Measurements from ENCODE around the gene SAMD4A. TPM values are rescaled to one million over a fixed set of nuclear protein-coding genes. Genes with fewer than 3 reads are reported as not detected.

SAMD4A gene, protein sequence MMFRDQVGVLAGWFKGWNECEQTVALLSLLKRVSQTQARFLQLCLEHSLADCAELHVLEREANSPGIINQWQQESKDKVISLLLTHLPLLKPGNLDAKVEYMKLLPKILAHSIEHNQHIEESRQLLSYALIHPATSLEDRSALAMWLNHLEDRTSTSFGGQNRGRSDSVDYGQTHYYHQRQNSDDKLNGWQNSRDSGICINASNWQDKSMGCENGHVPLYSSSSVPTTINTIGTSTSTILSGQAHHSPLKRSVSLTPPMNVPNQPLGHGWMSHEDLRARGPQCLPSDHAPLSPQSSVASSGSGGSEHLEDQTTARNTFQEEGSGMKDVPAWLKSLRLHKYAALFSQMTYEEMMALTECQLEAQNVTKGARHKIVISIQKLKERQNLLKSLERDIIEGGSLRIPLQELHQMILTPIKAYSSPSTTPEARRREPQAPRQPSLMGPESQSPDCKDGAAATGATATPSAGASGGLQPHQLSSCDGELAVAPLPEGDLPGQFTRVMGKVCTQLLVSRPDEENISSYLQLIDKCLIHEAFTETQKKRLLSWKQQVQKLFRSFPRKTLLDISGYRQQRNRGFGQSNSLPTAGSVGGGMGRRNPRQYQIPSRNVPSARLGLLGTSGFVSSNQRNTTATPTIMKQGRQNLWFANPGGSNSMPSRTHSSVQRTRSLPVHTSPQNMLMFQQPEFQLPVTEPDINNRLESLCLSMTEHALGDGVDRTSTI
- total RNA-seq, result 10 to 100 TPM; 39.8 to 53.3 (median 48.0) TPM

DNA sequence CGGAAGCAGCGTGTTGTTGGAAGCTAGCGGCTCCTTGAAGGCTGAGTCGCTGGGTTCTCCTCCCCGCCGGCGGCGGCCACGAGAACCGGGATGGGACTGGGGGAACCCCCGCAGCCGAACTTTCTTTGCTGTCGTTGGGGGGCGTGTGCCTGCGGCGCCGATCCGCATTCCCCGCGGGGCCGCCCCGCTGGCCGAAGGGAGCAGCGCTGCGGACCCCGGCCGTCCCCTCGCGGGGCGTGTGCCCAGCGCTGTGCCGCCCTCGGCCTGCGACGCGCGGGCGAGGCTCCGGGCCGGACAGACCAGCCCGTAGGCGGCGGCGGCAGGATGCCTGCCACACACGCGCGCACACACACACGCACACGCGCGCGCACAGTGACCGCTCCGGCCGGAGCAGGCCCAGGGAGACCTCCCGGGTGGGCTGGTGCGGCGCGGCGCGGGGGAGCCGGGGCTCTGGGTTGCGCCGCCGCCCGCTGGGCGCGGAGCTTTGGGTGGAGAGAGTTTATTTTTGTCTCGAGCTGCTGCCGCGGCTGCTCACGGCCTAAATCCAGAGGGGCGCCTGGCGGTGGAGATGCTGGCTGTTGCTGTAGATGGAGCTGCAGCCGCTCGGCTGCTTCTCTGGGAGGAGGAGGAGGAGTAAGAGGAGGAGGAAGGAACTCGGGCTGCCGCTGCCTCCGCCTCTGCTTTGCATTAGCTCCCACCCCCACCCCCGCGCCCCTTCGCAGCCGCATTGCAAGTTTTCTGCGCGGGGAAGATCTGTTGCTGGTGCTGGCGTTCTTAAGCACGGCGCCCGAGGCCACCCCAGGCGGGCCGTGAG is at the start of gene SAMD4A:
TSS of gene SAMD4A (plus strand) at position 719 of the 814 bp plus-strand sequence. CDS start 789 bp downstream, outside the sequence.
- Histone ChIP-seq H3K9me3 (no peaks in the 10 kb centered on the region), H3K27me3 (no peaks in the 10 kb centered on the region), H3K27ac (peak within 1 kb of the TSS; percentile 98 to 100 (median 100)), H3K4me1 (peaks cover 0 to 46% (median 10%) of the 10 kb centered on the region in 4 donors), H3K36me3 (peaks cover 0 to under 1% (median 0%) of the 10 kb centered on the region in 3 donors), H3K4me3 (peak within 1 kb of the TSS; percentile 60 to 92 (median 87))
- peak; percentile 63 to 71 for DNase-seq (ENCODE audit: low spot score in 2 of 2)
- TF ChIP-seq POLR2A (IDR thresholded peaks at IDR 0.05) (peak; percentile 33 to 59), EP300 (IDR thresholded peaks at IDR 0.05) (peak in 1 of 2 donors; percentile 67)
- TF ChIP-seq, protein P1, sequence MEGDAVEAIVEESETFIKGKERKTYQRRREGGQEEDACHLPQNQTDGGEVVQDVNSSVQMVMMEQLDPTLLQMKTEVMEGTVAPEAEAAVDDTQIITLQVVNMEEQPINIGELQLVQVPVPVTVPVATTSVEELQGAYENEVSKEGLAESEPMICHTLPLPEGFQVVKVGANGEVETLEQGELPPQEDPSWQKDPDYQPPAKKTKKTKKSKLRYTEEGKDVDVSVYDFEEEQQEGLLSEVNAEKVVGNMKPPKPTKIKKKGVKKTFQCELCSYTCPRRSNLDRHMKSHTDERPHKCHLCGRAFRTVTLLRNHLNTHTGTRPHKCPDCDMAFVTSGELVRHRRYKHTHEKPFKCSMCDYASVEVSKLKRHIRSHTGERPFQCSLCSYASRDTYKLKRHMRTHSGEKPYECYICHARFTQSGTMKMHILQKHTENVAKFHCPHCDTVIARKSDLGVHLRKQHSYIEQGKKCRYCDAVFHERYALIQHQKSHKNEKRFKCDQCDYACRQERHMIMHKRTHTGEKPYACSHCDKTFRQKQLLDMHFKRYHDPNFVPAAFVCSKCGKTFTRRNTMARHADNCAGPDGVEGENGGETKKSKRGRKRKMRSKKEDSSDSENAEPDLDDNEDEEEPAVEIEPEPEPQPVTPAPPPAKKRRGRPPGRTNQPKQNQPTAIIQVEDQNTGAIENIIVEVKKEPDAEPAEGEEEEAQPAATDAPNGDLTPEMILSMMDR (IDR thresholded peaks at IDR 0.05), result peak; percentile 12 to 77 (median 25)
- WGBS, 2 donors, result 1% methylated on average over 23 to 60 of the region's 91 CpGs

GRCh38 chr14:54524410-54524809 is 42.5 kb upstream of the SAMD4A start:
- Histone ChIP-seq H3K4me3 (no peak overlapping the region), H3K36me3 (peaks cover 0 to 42% (median 0%) of the 10 kb centered on the region in 3 donors), H3K27me3 (no peaks in the 10 kb centered on the region), H3K9me3 (no peaks in the 10 kb centered on the region), H3K4me1 (no peaks in the 10 kb centered on the region), H3K27ac (no peak overlapping the region)
- 87 to 91% methylated on average over 4 of the region's 4 CpGs for WGBS, 2 donors
- TF ChIP-seq POLR2A (IDR thresholded peaks at IDR 0.05), result no peak
- DNase-seq (ENCODE audit: low spot score in 2 of 2), result no peak

DNA sequence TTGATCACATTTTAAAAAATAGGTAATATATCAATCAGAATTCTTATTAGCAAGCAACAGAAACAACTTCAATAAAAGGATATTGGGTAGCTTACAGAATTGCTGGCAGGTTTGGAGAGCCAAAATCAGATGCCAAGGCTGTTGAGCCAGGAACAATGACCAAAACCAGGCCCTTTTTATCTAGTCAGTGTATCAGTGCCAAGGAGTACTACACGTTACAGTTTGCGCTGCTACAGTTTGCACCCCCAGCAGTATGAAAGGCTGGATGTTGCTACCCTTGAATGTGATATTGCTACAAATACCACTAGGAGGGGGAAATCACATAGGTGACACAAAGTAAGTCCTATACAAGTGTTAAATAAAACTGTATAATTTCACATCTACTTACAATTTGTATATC is 38.0 kb upstream of the SAMD4A start:
- no peak overlapping the region for H3K27ac ChIP-seq
- no peak overlapping the region for H3K4me3 ChIP-seq
- H3K4me1 ChIP-seq, result no peaks in the 10 kb centered on the region
- WGBS, 2 donors, result 83 to 85% methylated on average over 2 of the region's 2 CpGs
- H3K9me3 ChIP-seq, result no peaks in the 10 kb centered on the region
- no peak for DNase-seq (ENCODE audit: low spot score in 2 of 2)
- no peaks in the 10 kb centered on the region for H3K27me3 ChIP-seq
- H3K36me3 ChIP-seq, result peaks cover 0 to 24% (median 0%) of the 10 kb centered on the region in 3 donors
- TF ChIP-seq EP300 (IDR thresholded peaks at IDR 0.05) (no peak), POLR2A (IDR thresholded peaks at IDR 0.05) (no peak)
- TF ChIP-seq, protein P1 (IDR thresholded peaks at IDR 0.05), result no peak

- WGBS, 2 donors, result 38 to 56% methylated on average over 1 of the region's 1 CpG
- no peak overlapping the region for H3K27ac ChIP-seq
- no peak overlapping the region for H3K4me3 ChIP-seq
- H3K9me3 ChIP-seq, result no peaks in the 10 kb centered on the region
- no peaks in the 10 kb centered on the region for H3K27me3 ChIP-seq
- H3K36me3 ChIP-seq, result peaks cover 0 to 15% (median 0%) of the 10 kb centered on the region in 3 donors
- DNase-seq (ENCODE audit: low spot score in 2 of 2), result no peak
- H3K4me1 ChIP-seq, result no peaks in the 10 kb centered on the region
- TF ChIP-seq POLR2A (IDR thresholded peaks at IDR 0.05) (no peak), EP300 (IDR thresholded peaks at IDR 0.05) (no peak)
- TF ChIP-seq, protein P1 (IDR thresholded peaks at IDR 0.05), result no peak
These were observed 37.1 kb upstream of the SAMD4A start for GRCh38 chr14:54529811-54530210.

All from tibial nerve (tissue), 4 donors.